ENCODE measurements around the gene CYP21A2.
"Not testable (repeated sequence)": the region's sequence is repeated elsewhere in the genome, so short reads cannot be mapped to it uniquely, and the experiment has no call there.

DNA sequence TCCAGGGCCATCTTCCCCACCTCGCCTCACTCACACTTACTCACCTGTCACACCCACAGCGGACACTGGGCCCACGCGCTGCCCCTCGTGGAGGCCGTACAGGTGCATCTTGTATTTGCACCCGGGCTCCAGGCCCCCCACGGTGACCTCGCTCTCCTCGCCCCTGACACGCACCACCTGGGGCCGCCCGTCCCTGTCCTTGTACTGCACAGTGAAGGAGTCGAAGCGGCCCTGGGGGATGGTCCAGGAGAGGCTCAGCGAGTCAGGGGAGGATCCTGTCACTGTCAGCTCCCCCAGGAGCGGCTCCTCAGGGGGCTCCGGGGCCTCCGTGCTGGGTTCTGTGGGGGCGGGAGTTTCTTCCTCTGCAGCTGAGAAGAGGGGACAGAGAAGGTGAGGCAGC, 14.4 kb downstream of the CYP21A2 start:
- not testable (repeated sequence) for TF ChIP-seq CTCF (conservative IDR thresholded peaks at IDR 0.05 in 1 of 2, IDR thresholded peaks at IDR 0.05 in 1 of 2; ENCODE audit: extremely low read depth in 1 of 2, insufficient read depth in 1 of 2, low read depth in 1 of 2, low read length in 2 of 2); EZH2 (IDR thresholded peaks at IDR 0.05; ENCODE audit: borderline replicate concordance, low read length)

Measured in mammary epithelial cell (primary cell).